Neural cell (in vitro differentiated cells): Measurements from ENCODE around the gene DLL1. TPM values are rescaled to one million over a fixed set of nuclear protein-coding genes. Genes with fewer than 3 reads are reported as not detected.

Experiments
- H2AFZ ChIP-seq: fragments of 200-600, 300-800 bp; sonication (generic), shearing (Covaris generic); 2 replicates; pipeline ENCODE4 v1.6.0; 2014; ENCODE audit warnings: low read depth, mild to moderate bottlenecking, antibody characterized with exemption, low read length, moderate library complexity
- H3F3A ChIP-seq: fragments of 200-600 bp; shearing (Covaris generic); 2 replicates; pipeline ENCODE4 v1.6.1; 2016; ENCODE audit warnings: mild to moderate bottlenecking, moderate library complexity, mixed read lengths, antibody characterized with exemption, low read length; ENCODE audit not compliant: insufficient read depth, poor library complexity, severe bottlenecking
- H3K27ac ChIP-seq: fragments of 200-600, 300-800 bp; sonication (generic), shearing (Covaris generic); 2 replicates; pipeline ENCODE4 v1.5.1; 2014; ENCODE audit warnings: mild to moderate bottlenecking, low read length, moderate library complexity
- H3K27me3 ChIP-seq: fragments of 300-800, 200-600 bp; sonication (generic), shearing (Covaris generic); 2 replicates; pipeline ENCODE4 v1.6.0; 2014; ENCODE audit warnings: mild to moderate bottlenecking, low read depth, low read length, moderate library complexity; ENCODE audit not compliant: insufficient read depth
- H3K36me3 ChIP-seq: fragments of 300-800, 200-600 bp; sonication (generic), shearing (Covaris generic); 2 replicates; pipeline ENCODE4 v1.5.1; 2014; ENCODE audit warnings: mild to moderate bottlenecking, antibody characterized with exemption, low read length, moderate library complexity; ENCODE audit not compliant: insufficient read depth
- H3K4me2 ChIP-seq: fragments of 300-800, 200-600 bp; sonication (generic), shearing (Covaris generic); 2 replicates; pipeline ENCODE4 v1.6.0; 2014; ENCODE audit warnings: mild to moderate bottlenecking, low read length
- H3K4me3 ChIP-seq: fragments of 300-800, 200-600 bp; sonication (generic), shearing (Covaris generic); 2 replicates; pipeline ENCODE4 v1.5.1; 2014; ENCODE audit warnings: mild to moderate bottlenecking, low read length, moderate library complexity
- H3K79me2 ChIP-seq: fragments of 200-600 bp; shearing (Covaris generic); replicated peaks from 2 replicates; pipeline ENCODE4 v1.6.0; 2014; ENCODE audit warnings: mild to moderate bottlenecking, low read length, moderate library complexity; ENCODE audit not compliant: insufficient read depth
- H3K9ac ChIP-seq: fragments of 300-800, 200-600 bp; sonication (generic), shearing (Covaris generic); 2 replicates; pipeline ENCODE4 v1.6.1; 2016; ENCODE audit warnings: mild to moderate bottlenecking, low read length, mixed read lengths
- H3K9me2 ChIP-seq: fragments of 200-600 bp; shearing (Covaris generic); 2 replicates; pipeline ENCODE4 v1.6.1; 2016; ENCODE audit warnings: mild to moderate bottlenecking, low read length, mixed read lengths; ENCODE audit not compliant: insufficient read depth
- H3K9me3 ChIP-seq: fragments of 200-600, 300-800 bp; sonication (generic), shearing (Covaris generic); 2 replicates; pipeline ENCODE4 v1.6.1; 2016; ENCODE audit warnings: mild to moderate bottlenecking, mixed run types, low read length, moderate library complexity, mixed read lengths
- H4K20me1 ChIP-seq: fragments of 200-600 bp; shearing (Covaris generic); 2 replicates; pipeline ENCODE4 v1.6.1; 2016; ENCODE audit warnings: mild to moderate bottlenecking, mixed run types; ENCODE audit not compliant: insufficient read depth
- CTCF ChIP-seq: fragments of 450-650 bp; IDR thresholded peaks from 2 replicates; pipeline ENCODE4 v1.5.1; 2014; ENCODE audit warnings: antibody characterized with exemption, mild to moderate bottlenecking, moderate library complexity; ENCODE audit not compliant: poor library complexity, severe bottlenecking
- EP300 ChIP-seq: fragments of 450-650 bp; conservative IDR thresholded peaks from 2 replicates; pipeline ENCODE4 v1.6.1; 2014; ENCODE audit warnings: antibody characterized with exemption, mild to moderate bottlenecking, moderate library complexity; ENCODE audit not compliant: poor library complexity, severe bottlenecking
- EZH2 ChIP-seq: fragments of 200-600, 300-800 bp; shearing (Covaris generic), sonication (generic); IDR thresholded peaks from 2 replicates; pipeline ENCODE4 v1.6.1; 2014; ENCODE audit warnings: antibody characterized with exemption, low read length, borderline replicate concordance, mild to moderate bottlenecking; ENCODE audit not compliant: insufficient read depth, poor library complexity, severe bottlenecking
- MXI1 ChIP-seq: fragments of 450-650 bp; conservative IDR thresholded peaks from 2 replicates; pipeline ENCODE4 v1.6.1; 2014; ENCODE audit warnings: antibody characterized with exemption, mild to moderate bottlenecking; ENCODE audit not compliant: poor library complexity, severe bottlenecking
- POLR2AphosphoS5 ChIP-seq: IDR thresholded peaks from 2 replicates; pipeline ENCODE4 v1.6.1; 2012
- RAD21 ChIP-seq: fragments of 450-650 bp; conservative IDR thresholded peaks from 2 replicates; pipeline ENCODE4 v1.6.1; 2014; ENCODE audit warnings: antibody characterized with exemption, mild to moderate bottlenecking, moderate library complexity
- SMC3 ChIP-seq: fragments of 450-650 bp; conservative IDR thresholded peaks from 2 replicates; pipeline ENCODE4 v1.6.1; 2014; ENCODE audit warnings: antibody characterized with exemption, mild to moderate bottlenecking, moderate library complexity; ENCODE audit not compliant: poor library complexity
- TAF1 ChIP-seq: IDR thresholded peaks from 2 replicates; pipeline ENCODE4 v1.6.1; 2012; ENCODE audit warnings: low read depth
- polyA plus RNA-seq: library from polyadenylated mRNA; depleted of rRNA; stranded (reverse); fragments of >200 nt; gene quantifications from 2 replicates; pipeline ENCODE4 v1.2.3, GENCODE V29; 2014
- TF ChIP-seq, protein P1 (sequence below): IDR thresholded peaks from 2 replicates; pipeline ENCODE4 v1.6.1; 2012; ENCODE audit warnings: borderline replicate concordance

Gene DLL1
- polyA plus RNA-seq, 1 donor from 2014 or later: 26.1 TPM

DNA sequence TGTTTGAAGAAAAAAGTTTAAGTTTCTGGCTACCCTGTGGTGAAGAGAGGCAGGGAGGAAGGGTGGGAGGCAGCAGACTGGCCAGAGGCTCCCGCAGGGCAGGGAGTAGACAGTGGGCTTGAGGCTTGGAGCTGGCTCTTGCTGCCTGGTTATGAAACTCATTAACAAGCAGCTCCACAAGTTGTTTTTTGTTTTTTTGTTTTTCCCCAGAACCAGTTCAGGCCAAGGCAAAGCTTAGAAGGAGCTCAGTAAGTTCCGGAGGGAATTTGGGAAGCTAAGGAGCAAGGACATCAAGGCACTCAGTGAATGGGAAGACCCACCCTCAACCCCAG is 4.0 kb downstream of the DLL1 start:
- Histone ChIP-seq H3K27ac (no peak overlapping the region), H3K4me2 (peak overlapping the region; percentile 54), H3K4me3 (peak overlapping the region; percentile 97), H3K79me2 (peaks cover 49% of the 10 kb centered on the region), H3F3A (no peaks in the 10 kb centered on the region), H3K36me3 (no peaks in the 10 kb centered on the region), H3K9me3 (no peaks in the 10 kb centered on the region), H3K9ac (peak overlapping the region; percentile 34), H2AFZ (no peak overlapping the region), H4K20me1 (peaks cover 20% of the 10 kb centered on the region), H3K27me3 (no peaks in the 10 kb centered on the region), H3K9me2 (no peaks in the 10 kb centered on the region)
- TF ChIP-seq, protein P1, sequence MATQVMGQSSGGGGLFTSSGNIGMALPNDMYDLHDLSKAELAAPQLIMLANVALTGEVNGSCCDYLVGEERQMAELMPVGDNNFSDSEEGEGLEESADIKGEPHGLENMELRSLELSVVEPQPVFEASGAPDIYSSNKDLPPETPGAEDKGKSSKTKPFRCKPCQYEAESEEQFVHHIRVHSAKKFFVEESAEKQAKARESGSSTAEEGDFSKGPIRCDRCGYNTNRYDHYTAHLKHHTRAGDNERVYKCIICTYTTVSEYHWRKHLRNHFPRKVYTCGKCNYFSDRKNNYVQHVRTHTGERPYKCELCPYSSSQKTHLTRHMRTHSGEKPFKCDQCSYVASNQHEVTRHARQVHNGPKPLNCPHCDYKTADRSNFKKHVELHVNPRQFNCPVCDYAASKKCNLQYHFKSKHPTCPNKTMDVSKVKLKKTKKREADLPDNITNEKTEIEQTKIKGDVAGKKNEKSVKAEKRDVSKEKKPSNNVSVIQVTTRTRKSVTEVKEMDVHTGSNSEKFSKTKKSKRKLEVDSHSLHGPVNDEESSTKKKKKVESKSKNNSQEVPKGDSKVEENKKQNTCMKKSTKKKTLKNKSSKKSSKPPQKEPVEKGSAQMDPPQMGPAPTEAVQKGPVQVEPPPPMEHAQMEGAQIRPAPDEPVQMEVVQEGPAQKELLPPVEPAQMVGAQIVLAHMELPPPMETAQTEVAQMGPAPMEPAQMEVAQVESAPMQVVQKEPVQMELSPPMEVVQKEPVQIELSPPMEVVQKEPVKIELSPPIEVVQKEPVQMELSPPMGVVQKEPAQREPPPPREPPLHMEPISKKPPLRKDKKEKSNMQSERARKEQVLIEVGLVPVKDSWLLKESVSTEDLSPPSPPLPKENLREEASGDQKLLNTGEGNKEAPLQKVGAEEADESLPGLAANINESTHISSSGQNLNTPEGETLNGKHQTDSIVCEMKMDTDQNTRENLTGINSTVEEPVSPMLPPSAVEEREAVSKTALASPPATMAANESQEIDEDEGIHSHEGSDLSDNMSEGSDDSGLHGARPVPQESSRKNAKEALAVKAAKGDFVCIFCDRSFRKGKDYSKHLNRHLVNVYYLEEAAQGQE: no peak
- TF ChIP-seq CTCF (no peak), MXI1 (no peak), SMC3 (no peak), EZH2 (no peak), RAD21 (no peak), EP300 (no peak), POLR2AphosphoS5 (no peak), TAF1 (no peak)

DNA sequence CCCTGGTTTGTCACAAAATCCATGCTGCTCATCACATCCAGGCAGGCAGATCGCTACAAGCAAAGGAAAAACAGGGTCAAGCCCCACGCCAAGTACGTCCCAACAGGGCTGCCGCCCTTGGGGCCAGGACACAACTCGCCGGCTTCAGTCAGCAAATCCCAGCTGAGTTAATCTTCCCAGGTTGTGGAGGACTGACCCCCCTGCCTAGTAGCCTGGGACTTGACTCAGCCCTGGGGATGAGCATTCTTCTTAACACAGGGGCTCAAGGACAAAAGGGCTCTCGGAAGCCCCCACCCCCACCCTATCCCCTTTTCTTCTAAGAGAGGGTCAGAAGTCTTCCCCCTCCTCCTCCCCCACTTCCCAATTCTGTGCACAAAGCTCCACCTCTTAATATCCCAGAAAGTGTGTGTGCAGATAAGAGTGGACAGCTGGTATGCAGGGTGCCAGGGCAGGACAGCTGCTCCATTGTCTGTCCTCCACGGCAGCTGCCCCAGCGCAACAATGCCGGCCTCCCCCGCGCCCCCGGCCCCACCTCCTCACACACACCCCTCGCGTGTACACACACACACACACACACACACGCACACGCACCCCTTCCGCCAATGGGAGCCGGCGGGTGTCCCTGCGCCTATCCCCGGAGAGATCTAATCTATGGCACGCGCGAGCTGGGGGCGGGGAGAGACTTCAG is 4.5 kb downstream of the DLL1 start:
- Histone ChIP-seq H4K20me1 (peaks cover 20% of the 10 kb centered on the region), H3K27me3 (no peaks in the 10 kb centered on the region), H3K9me3 (no peaks in the 10 kb centered on the region), H3K27ac (no peak overlapping the region), H3K9me2 (no peaks in the 10 kb centered on the region), H3K79me2 (peaks cover 49% of the 10 kb centered on the region), H2AFZ (no peak overlapping the region), H3K36me3 (no peaks in the 10 kb centered on the region), H3K4me3 (peak overlapping the region; percentile 97), H3K9ac (peak overlapping the region; percentile 34), H3F3A (no peaks in the 10 kb centered on the region), H3K4me2 (peak overlapping the region; percentile 54)
- TF ChIP-seq CTCF: no peak
- TF ChIP-seq EP300: no peak
- TF ChIP-seq RAD21: no peak
- TF ChIP-seq TAF1: no peak
- TF ChIP-seq SMC3: no peak
